Measurements from ENCODE around the gene SHISA7. TPM values are rescaled to one million over a fixed set of nuclear protein-coding genes. Genes with fewer than 3 reads are reported as not detected.

Gene SHISA7
- total RNA-seq, 2 experiments from 2014 or later, result not detected

GRCh38 chr19:55451965-55452748 lies 9.1 kb upstream of the SHISA7 start:
- no peaks in the 10 kb centered on the region for H3K9me2 ChIP-seq (ENCODE audit: insufficient read depth, low read length)
- H3K79me2 ChIP-seq (ENCODE audit: insufficient read depth, low read depth, low read length), result no peaks in the 10 kb centered on the region
- ChIA-PET CTCF (ENCODE audit: unreplicated experiment) (no interaction called here), POLR2A (no interaction called here)
- intact Hi-C loops (cut with micrococcal nuclease; ENCODE audit: unreplicated experiment), result no loop called here
- no peaks in the 10 kb centered on the region for H3K4me1 ChIP-seq (ENCODE audit: insufficient read depth, low read length, poor library complexity, severe bottlenecking)
- H4K20me1 ChIP-seq (ENCODE audit: insufficient read depth, low read length), result no peaks in the 10 kb centered on the region
- peak overlapping the region; percentile 26; the same call in 1 of the 2 replicates for H3K4me2 ChIP-seq (ENCODE audit: low read length)
- no peaks in the 10 kb centered on the region for H3K9me3 ChIP-seq (ENCODE audit: low read length)
- TF ChIP-seq EZH2phosphoT487 (IDR thresholded peaks at IDR 0.05; ENCODE audit: borderline replicate concordance, low read depth, low read length) (no peak), CTCF (conservative IDR thresholded peaks at IDR 0.05; ENCODE audit: low read length) (no peak)
- BruUV-seq (replicated peaks), result no TSS peak
- no peak overlapping the region for H3K27ac ChIP-seq (ENCODE audit: low read depth, low read length, poor library complexity, severe bottlenecking)
- H3K36me3 ChIP-seq (ENCODE audit: insufficient read depth, low read length), result peaks cover 15% of the 10 kb centered on the region
- no peak for DNase-seq (ENCODE audit: low spot score)
- H2AFZ ChIP-seq (ENCODE audit: low read length), result no peak overlapping the region
- H3K4me3 ChIP-seq (ENCODE audit: low read depth, low read length, poor library complexity, severe bottlenecking), result no peak overlapping the region

GRCh38 chr19:55451163-55451964 lies 8.3 kb upstream of the SHISA7 start:
- Histone ChIP-seq H2AFZ (ENCODE audit: low read length) (no peak overlapping the region), H3K4me3 (ENCODE audit: low read depth, low read length, poor library complexity, severe bottlenecking) (no peak overlapping the region), H3K9me2 (ENCODE audit: insufficient read depth, low read length) (no peaks in the 10 kb centered on the region), H3K27ac (ENCODE audit: low read depth, low read length, poor library complexity, severe bottlenecking) (no peak overlapping the region), H3K36me3 (ENCODE audit: insufficient read depth, low read length) (peaks cover 15% of the 10 kb centered on the region), H3K4me1 (ENCODE audit: insufficient read depth, low read length, poor library complexity, severe bottlenecking) (no peaks in the 10 kb centered on the region), H3K9me3 (ENCODE audit: low read length) (no peaks in the 10 kb centered on the region), H4K20me1 (ENCODE audit: insufficient read depth, low read length) (no peaks in the 10 kb centered on the region), H3K4me2 (ENCODE audit: low read length) (peak overlapping the region; percentile 16; the same call in 1 of the 2 replicates), H3K79me2 (ENCODE audit: insufficient read depth, low read depth, low read length) (no peaks in the 10 kb centered on the region)
- no TSS peak for BruUV-seq (replicated peaks)
- no peak for DNase-seq (ENCODE audit: low spot score)
- POLR2A ChIA-PET, result no interaction called here
- intact Hi-C loops (cut with micrococcal nuclease; ENCODE audit: unreplicated experiment), result no loop called here
- CTCF ChIA-PET (ENCODE audit: unreplicated experiment), result no interaction called here
- TF ChIP-seq EZH2phosphoT487 (IDR thresholded peaks at IDR 0.05; ENCODE audit: borderline replicate concordance, low read depth, low read length) (no peak), CTCF (conservative IDR thresholded peaks at IDR 0.05; ENCODE audit: low read length) (no peak)
